HepG2 (cell line): ENCODE measurements around the gene ZNF174. TPM values are rescaled to one million over a fixed set of nuclear protein-coding genes. Genes with fewer than 3 reads are reported as not detected.

Experiments
- ATAC-seq: fragments of 200-7000 bp; cut with Tn5 transposase; 3 replicates; pipeline ENCODE4 v1.9.1; 2020; ENCODE audit warnings: mild to moderate bottlenecking, moderate library complexity
- BruUV-seq: library from RNA; stranded (reverse); fragments of 400-500 nt; replicated peaks from 2 replicates; lab custom pipeline; 2021; lab: Mats Ljungman, UMichigan
- CTCF ChIA-PET: fragments of 300-600 bp; formaldehyde crosslinking; extraction: SDS; loops from one replicate; lab custom pipeline; 2021; ENCODE audit warnings: low total read pairs, inconsistent platforms, low intra/inter-chr PET ratio; lab: Yijun Ruan, JAX
- POLR2A ChIA-PET: fragments of 350-600 bp; sonication (Branson Sonifier 250); formaldehyde crosslinking; loops from one replicate; lab custom pipeline; 2020; ENCODE audit warnings: antibody characterized with exemption, inconsistent platforms; lab: Yijun Ruan, JAX
- DNase-seq: peaks from one replicate; pipeline ENCODE4 v3.0.0-alpha.2; 2015; ENCODE audit warnings: low spot score
- FAIRE-seq: peaks from 3 replicates; lab custom pipeline; 2011; peaks lifted over from hg19 to GRCh38; lab: Jason Lieb, UNC
- H2AFZ ChIP-seq: one replicate; pipeline ENCODE4 v1.6.1; 2011; ENCODE audit warnings: low read length, inconsistent platforms
- H3K27ac ChIP-seq: fragments of 300-600 bp; 3 replicates; pipeline ENCODE4 v1.8.0; 2011; ENCODE audit warnings: mixed run types, mild to moderate bottlenecking, mixed read lengths, low read length, inconsistent platforms; ENCODE audit not compliant: insufficient read depth; ENCODE audit errors: extremely low read length
- H3K27me3 ChIP-seq, 2 experiments: fragments of 200-600 bp in 1 of 2; 2 replicates in 1 of 2; 3 replicates in 1 of 2; pipeline versions ENCODE4 v1.6.0 to v1.8.0; 2011; ENCODE audit warnings: low read length in 2 of 2, mild to moderate bottlenecking in 2 of 2, moderate library complexity in 2 of 2, inconsistent platforms in 1 of 2; ENCODE audit not compliant: insufficient read depth in 2 of 2, control insufficient read depth in 1 of 2
- H3K36me3 ChIP-seq, 2 experiments: fragments of 200-600 bp in 1 of 2; replicated peaks in 1 of 2; 2 replicates in 1 of 2; 3 replicates in 1 of 2; pipeline versions ENCODE4 v1.5.1 to v1.8.0; 2011; ENCODE audit warnings: low read length in 2 of 2, inconsistent platforms in 1 of 2; ENCODE audit not compliant: insufficient read depth in 2 of 2, control insufficient read depth in 1 of 2
- H3K4me1 ChIP-seq: 2 replicates; pipeline ENCODE4 v1.5.1; 2012; ENCODE audit warnings: low read length, inconsistent platforms; ENCODE audit not compliant: insufficient read depth
- H3K4me2 ChIP-seq: 2 replicates; pipeline ENCODE4 v1.6.0; 2011; ENCODE audit warnings: low read depth, low read length, inconsistent platforms
- H3K4me3 ChIP-seq, 3 experiments: fragments of 200-600 bp in 1 of 3; sonication (generic), shearing (Covaris generic) in 1 of 3; replicated peaks in 1 of 3; 2 replicates each; pipeline ENCODE4 v1.5.1; 2011 to 2016; ENCODE audit warnings: low read length in 3 of 3, inconsistent platforms in 2 of 3, low read depth in 2 of 3, mild to moderate bottlenecking in 2 of 3, control low read depth in 1 of 3, mixed read lengths in 1 of 3; ENCODE audit not compliant: insufficient read depth in 1 of 3
- H3K79me2 ChIP-seq: one replicate; pipeline ENCODE4 v1.6.1; 2011; ENCODE audit warnings: low read length, inconsistent platforms; ENCODE audit not compliant: insufficient read depth
- H3K9ac ChIP-seq: 2 replicates; pipeline ENCODE4 v1.6.0; 2011; ENCODE audit warnings: mild to moderate bottlenecking, low read depth, low read length, inconsistent platforms; ENCODE audit not compliant: insufficient read depth
- H3K9me3 ChIP-seq: 2 replicates; pipeline ENCODE4 v1.5.1; 2012; ENCODE audit warnings: mild to moderate bottlenecking, low read length
- H4K20me1 ChIP-seq: 2 replicates; pipeline ENCODE4 v1.6.0; 2011; ENCODE audit warnings: inconsistent platforms, mild to moderate bottlenecking, low read length, moderate library complexity; ENCODE audit not compliant: insufficient read depth
- DR1 ChIP-seq: sonication (generic); formaldehyde crosslinking; IDR thresholded peaks from 2 replicates; pipeline ENCODE4 v1.8.0; 2021; ENCODE audit warnings: mild to moderate bottlenecking, missing genetic modification reagents, inconsistent platforms
- HOXD1 ChIP-seq: sonication (generic); formaldehyde crosslinking; IDR thresholded peaks from 2 replicates; pipeline ENCODE4 v1.5.0; 2020; ENCODE audit warnings: missing genetic modification reagents
- NCOA1 ChIP-seq: sonication (generic); formaldehyde crosslinking; IDR thresholded peaks from 2 replicates; pipeline ENCODE4 v1.9.0; 2021; ENCODE audit warnings: missing genetic modification reagents
- NCOR1 ChIP-seq: fragments of 200-600 bp; sonication (generic); IDR thresholded peaks from 2 replicates; pipeline ENCODE4 v1.7.0; 2017; ENCODE audit warnings: antibody characterized with exemption, low read length, borderline replicate concordance
- NFE2L2 ChIP-seq: fragments of 150-350 bp; IDR thresholded peaks from 2 replicates; pipeline ENCODE4 v1.6.1; 2014; ENCODE audit warnings: low read length
- NR2F2 ChIP-seq: IDR thresholded peaks from 2 replicates; pipeline ENCODE4 v1.6.1; 2012; ENCODE audit warnings: low read depth, inconsistent platforms, borderline replicate concordance
- TOPORS ChIP-seq: sonication (generic); formaldehyde crosslinking; IDR thresholded peaks from 2 replicates; pipeline ENCODE4 v1.8.0; 2023; ENCODE audit warnings: mild to moderate bottlenecking, missing genetic modification reagents
- ZNF431 ChIP-seq: sonication (generic); formaldehyde crosslinking; IDR thresholded peaks from 2 replicates; pipeline ENCODE4 v1.9.0; 2022; ENCODE audit warnings: missing genetic modification reagents, low read depth, mild to moderate bottlenecking, borderline replicate concordance
- ZNF883 ChIP-seq: sonication (generic); formaldehyde crosslinking; IDR thresholded peaks from 2 replicates; pipeline ENCODE4 v1.5.1; 2020; ENCODE audit warnings: mild to moderate bottlenecking, missing genetic modification reagents; ENCODE audit errors: not compliant biosample characterization
- WGBS: methylation state at CpG from one replicate; pipeline ENCODE4 v1.1.6; 2017; ENCODE audit warnings: low lambda C conversion rate; 5-methylcytosine and 5-hydroxymethylcytosine counted together
- in situ Hi-C: cut with HindIII; loops from 2 replicates; pipeline ENCODE4 v1.10.0; 2017; ENCODE audit warnings: low pct_unique_long_range_greater_than_20kb; ENCODE audit not compliant: extremely low pct_ligation_motif_present
- intact Hi-C: fragments of 100-400 bp; cut with micrococcal nuclease; formaldehyde crosslinking; loops from one replicate; pipeline ENCODE4 v1.10.0; 2022; ENCODE audit not compliant: unreplicated experiment
- polyA plus RNA-seq, 8 experiments: library from polyadenylated mRNA; depleted of rRNA in 3 of 8; stranded (reverse) in 7 of 8; unstranded in 1 of 8; fragments of >200 nt; fragmentation: Illumina TruSeq in 4 of 8; extraction: Trizol in 4 of 8; gene quantifications; 2 replicates each; pipeline versions ENCODE4 v1.2.1 to v1.2.3, GENCODE V29; 2011 to 2016; ENCODE audit warnings: low read depth in 4 of 8, missing spikeins in 1 of 8, mixed read lengths in 1 of 8; ENCODE audit not compliant: insufficient read depth in 1 of 8
- total RNA-seq, 5 experiments: library from RNA; depleted of rRNA; stranded (reverse); fragments of >200 nt; fragmentation: Illumina TruSeq; extraction: Trizol; gene quantifications; 2 replicates each; pipeline ENCODE4 v1.2.3, GENCODE V29; 2016; ENCODE audit warnings: low read depth in 1 of 5
- TF ChIP-seq, protein P1 (sequence below): sonication (generic); formaldehyde crosslinking; IDR thresholded peaks from 2 replicates; pipeline ENCODE4 v1.4.0; 2020; ENCODE audit warnings: missing genetic modification reagents
- TF ChIP-seq, protein P2 (sequence below): sonication (generic); formaldehyde crosslinking; IDR thresholded peaks from 2 replicates; pipeline ENCODE4 v1.4.0; 2020; ENCODE audit warnings: missing genetic modification reagents, borderline replicate concordance
- TF ChIP-seq, protein P3 (sequence below): sonication (generic); formaldehyde crosslinking; IDR thresholded peaks from 2 replicates; pipeline ENCODE4 v1.5.0; 2020; ENCODE audit warnings: mild to moderate bottlenecking, low read depth, missing genetic modification reagents, borderline replicate concordance
- TF ChIP-seq, protein P4 (sequence below): sonication (generic); formaldehyde crosslinking; IDR thresholded peaks from 2 replicates; pipeline ENCODE4 v1.8.0; 2022; ENCODE audit warnings: missing genetic modification reagents, mild to moderate bottlenecking, inconsistent platforms, borderline replicate concordance
- TF ChIP-seq, protein P5 (sequence below): sonication (generic); formaldehyde crosslinking; IDR thresholded peaks from 2 replicates; pipeline ENCODE4 v1.5.1; 2020; ENCODE audit warnings: mild to moderate bottlenecking, moderate library complexity, missing genetic modification reagents

Gene ZNF174
- total and polyA plus RNA-seq, 2 of the 13 experiments (the other 11 are each of a cell fraction or from before 2014, with no cell fraction given): 8.3 to 10.6 TPM

DNA sequence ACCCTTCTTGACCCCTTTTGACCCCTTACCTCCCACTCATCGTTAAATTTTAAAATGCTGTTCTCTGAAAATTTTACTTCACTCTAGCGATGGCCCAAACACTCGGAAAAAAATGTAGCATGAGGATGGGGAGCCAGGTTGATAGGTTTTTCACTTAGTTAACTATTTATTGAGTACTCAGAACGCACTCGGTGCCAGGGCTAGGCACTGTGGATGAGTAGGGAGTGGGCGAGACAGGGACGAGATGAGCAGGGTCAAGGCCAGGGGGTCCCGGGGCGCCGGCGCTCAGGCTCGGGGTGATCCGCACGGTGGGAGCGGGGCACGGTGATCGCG, 603 bp upstream of the ZNF174 start:
- WGBS: under 1% methylated on average over 14 of the region's 18 CpGs
- Histone ChIP-seq H3K4me3 (peak overlapping the region; percentile 90 to 94 (median 91)), H2AFZ (no peak overlapping the region), H3K9ac (peak overlapping the region; percentile 95), H3K4me2 (peak overlapping the region; percentile 90), H3K27me3 (no peaks in the 10 kb centered on the region; a peak in 1 of 5 replicates), H3K79me2 (peaks cover 31% of the 10 kb centered on the region), H3K36me3 (peaks cover 2 to 31% of the 10 kb centered on the region in 2 experiments; a peak in 4 of 5 replicates), H3K4me1 (peaks cover 29% of the 10 kb centered on the region), H4K20me1 (no peaks in the 10 kb centered on the region), H3K27ac (peak overlapping the region; percentile 73), H3K9me3 (no peaks in the 10 kb centered on the region)
- CTCF ChIA-PET: no interaction called here
- BruUV-seq: TSS peak; percentile 78
- no peak for DNase-seq
- no peak for ATAC-seq
- in situ Hi-C loops (no loop called here), intact Hi-C loops (loop anchor here (5.0 to 10.0 kb wide), 2 partner anchors 42 to 94 kb away; partner anchors contain the start of genes C16orf90, NAA60 and ZNF597)
- FAIRE-seq: no peak
- POLR2A ChIA-PET: interaction anchor here (0.8 to 3.4 kb wide), 12 partner anchors 11 to 457 kb away, joined by 3 to 33 read pairs (median 6); partner anchors contain the start of genes NAA60, ZNF263 and ZNF597
- TF ChIP-seq, protein P1, sequence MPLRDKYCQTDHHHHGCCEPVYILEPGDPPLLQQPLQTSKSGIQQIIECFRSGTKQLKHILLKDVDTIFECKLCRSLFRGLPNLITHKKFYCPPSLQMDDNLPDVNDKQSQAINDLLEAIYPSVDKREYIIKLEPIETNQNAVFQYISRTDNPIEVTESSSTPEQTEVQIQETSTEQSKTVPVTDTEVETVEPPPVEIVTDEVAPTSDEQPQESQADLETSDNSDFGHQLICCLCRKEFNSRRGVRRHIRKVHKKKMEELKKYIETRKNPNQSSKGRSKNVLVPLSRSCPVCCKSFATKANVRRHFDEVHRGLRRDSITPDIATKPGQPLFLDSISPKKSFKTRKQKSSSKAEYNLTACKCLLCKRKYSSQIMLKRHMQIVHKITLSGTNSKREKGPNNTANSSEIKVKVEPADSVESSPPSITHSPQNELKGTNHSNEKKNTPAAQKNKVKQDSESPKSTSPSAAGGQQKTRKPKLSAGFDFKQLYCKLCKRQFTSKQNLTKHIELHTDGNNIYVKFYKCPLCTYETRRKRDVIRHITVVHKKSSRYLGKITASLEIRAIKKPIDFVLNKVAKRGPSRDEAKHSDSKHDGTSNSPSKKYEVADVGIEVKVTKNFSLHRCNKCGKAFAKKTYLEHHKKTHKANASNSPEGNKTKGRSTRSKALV (CRISPR knock-in tag): no peak
- TF ChIP-seq, protein P2, sequence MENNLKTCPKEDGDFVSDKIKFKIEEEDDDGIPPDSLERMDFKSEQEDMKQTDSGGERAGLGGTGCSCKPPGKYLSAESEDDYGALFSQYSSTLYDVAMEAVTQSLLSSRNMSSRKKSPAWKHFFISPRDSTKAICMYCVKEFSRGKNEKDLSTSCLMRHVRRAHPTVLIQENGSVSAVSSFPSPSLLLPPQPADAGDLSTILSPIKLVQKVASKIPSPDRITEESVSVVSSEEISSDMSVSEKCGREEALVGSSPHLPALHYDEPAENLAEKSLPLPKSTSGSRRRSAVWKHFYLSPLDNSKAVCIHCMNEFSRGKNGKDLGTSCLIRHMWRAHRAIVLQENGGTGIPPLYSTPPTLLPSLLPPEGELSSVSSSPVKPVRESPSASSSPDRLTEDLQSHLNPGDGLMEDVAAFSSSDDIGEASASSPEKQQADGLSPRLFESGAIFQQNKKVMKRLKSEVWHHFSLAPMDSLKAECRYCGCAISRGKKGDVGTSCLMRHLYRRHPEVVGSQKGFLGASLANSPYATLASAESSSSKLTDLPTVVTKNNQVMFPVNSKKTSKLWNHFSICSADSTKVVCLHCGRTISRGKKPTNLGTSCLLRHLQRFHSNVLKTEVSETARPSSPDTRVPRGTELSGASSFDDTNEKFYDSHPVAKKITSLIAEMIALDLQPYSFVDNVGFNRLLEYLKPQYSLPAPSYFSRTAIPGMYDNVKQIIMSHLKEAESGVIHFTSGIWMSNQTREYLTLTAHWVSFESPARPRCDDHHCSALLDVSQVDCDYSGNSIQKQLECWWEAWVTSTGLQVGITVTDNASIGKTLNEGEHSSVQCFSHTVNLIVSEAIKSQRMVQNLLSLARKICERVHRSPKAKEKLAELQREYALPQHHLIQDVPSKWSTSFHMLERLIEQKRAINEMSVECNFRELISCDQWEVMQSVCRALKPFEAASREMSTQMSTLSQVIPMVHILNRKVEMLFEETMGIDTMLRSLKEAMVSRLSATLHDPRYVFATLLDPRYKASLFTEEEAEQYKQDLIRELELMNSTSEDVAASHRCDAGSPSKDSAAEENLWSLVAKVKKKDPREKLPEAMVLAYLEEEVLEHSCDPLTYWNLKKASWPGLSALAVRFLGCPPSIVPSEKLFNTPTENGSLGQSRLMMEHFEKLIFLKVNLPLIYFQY (CRISPR knock-in tag): no peak
- TF ChIP-seq ZNF431 (CRISPR knock-in tag) (no peak), NCOA1 (CRISPR knock-in tag) (no peak), TOPORS (CRISPR knock-in tag) (no peak), NFE2L2 (no peak), NR2F2 (0 out of 2 replicates have a peak, but pooled peaks have one; percentile 25), ZNF883 (CRISPR knock-in tag) (no peak), NCOR1 (no peak), HOXD1 (CRISPR knock-in tag) (no peak), DR1 (CRISPR knock-in tag) (no peak)
- TF ChIP-seq, protein P3, sequence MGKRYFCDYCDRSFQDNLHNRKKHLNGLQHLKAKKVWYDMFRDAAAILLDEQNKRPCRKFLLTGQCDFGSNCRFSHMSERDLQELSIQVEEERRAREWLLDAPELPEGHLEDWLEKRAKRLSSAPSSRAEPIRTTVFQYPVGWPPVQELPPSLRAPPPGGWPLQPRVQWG: no peak
- TF ChIP-seq, protein P4, sequence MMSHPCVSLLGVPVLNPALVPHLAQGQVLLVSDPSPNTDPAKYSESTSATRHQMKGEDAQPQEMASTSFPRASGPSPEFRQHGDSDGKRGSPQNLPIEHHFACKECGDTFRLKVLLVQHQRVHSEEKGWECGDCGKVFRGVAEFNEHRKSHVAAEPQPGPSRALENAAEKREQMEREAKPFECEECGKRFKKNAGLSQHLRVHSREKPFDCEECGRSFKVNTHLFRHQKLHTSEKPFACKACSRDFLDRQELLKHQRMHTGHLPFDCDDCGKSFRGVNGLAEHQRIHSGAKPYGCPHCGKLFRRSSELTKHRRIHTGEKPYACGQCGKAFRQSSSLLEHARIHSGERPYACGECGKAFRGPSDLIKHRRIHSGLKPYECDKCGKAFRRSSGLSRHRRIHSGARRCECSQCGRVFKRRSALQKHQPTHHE (CRISPR knock-in tag): no peak
- TF ChIP-seq, protein P5, sequence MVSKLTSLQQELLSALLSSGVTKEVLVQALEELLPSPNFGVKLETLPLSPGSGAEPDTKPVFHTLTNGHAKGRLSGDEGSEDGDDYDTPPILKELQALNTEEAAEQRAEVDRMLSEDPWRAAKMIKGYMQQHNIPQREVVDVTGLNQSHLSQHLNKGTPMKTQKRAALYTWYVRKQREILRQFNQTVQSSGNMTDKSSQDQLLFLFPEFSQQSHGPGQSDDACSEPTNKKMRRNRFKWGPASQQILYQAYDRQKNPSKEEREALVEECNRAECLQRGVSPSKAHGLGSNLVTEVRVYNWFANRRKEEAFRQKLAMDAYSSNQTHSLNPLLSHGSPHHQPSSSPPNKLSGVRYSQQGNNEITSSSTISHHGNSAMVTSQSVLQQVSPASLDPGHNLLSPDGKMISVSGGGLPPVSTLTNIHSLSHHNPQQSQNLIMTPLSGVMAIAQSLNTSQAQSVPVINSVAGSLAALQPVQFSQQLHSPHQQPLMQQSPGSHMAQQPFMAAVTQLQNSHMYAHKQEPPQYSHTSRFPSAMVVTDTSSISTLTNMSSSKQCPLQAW (CRISPR knock-in tag): no peak
